Measurements from ENCODE around the gene FGB. TPM values are rescaled to one million over a fixed set of nuclear protein-coding genes. Genes with fewer than 3 reads are reported as not detected.

Gene FGB
- total and polyA plus RNA-seq, 2 donors (not counting 3 experiments of a cell fraction or from before 2014, with no cell fraction given): not detected

- dilution Hi-C loops (cut with MboI; ENCODE audit: extremely low pct_ligation_motif_present, low sequenced_read_pairs) (no loop called here), intact Hi-C loops (cut with micrococcal nuclease) (no loop called here)
- H3K79me2 ChIP-seq (ENCODE audit: control insufficient read depth, insufficient read depth, low read length): no peaks in the 10 kb centered on the region
- no peak overlapping the region for H2AFZ ChIP-seq (ENCODE audit: low read depth, low read length)
- no peaks in the 10 kb centered on the region for H3K9me1 ChIP-seq (replicated peaks; ENCODE audit: control insufficient read depth, extremely low read depth, insufficient read depth, low read length)
- no peak overlapping the region for H3K4me3 ChIP-seq (replicated peaks in 1 of 3; ENCODE audit: insufficient read depth in 1 of 3, low read depth in 1 of 3, low read length in 3 of 3)
- no peak for TF ChIP-seq GATA2 (IDR thresholded peaks at IDR 0.05; ENCODE audit: insufficient read depth, insufficient read length, low read depth, low read length)
- TF ChIP-seq POLR2AphosphoS5 (IDR thresholded peaks at IDR 0.05; ENCODE audit: insufficient read depth, low read depth, low read length): no peak
- TF ChIP-seq JUN (IDR thresholded peaks at IDR 0.05; ENCODE audit: borderline replicate concordance, insufficient read depth, insufficient read length, low read depth): no peak
- TF ChIP-seq FOS (IDR thresholded peaks at IDR 0.05; ENCODE audit: borderline replicate concordance, insufficient read depth, low read length): no peak
- no peak for TF ChIP-seq MAX (IDR thresholded peaks at IDR 0.05; ENCODE audit: insufficient read depth, insufficient read length)
- TF ChIP-seq, protein P1, sequence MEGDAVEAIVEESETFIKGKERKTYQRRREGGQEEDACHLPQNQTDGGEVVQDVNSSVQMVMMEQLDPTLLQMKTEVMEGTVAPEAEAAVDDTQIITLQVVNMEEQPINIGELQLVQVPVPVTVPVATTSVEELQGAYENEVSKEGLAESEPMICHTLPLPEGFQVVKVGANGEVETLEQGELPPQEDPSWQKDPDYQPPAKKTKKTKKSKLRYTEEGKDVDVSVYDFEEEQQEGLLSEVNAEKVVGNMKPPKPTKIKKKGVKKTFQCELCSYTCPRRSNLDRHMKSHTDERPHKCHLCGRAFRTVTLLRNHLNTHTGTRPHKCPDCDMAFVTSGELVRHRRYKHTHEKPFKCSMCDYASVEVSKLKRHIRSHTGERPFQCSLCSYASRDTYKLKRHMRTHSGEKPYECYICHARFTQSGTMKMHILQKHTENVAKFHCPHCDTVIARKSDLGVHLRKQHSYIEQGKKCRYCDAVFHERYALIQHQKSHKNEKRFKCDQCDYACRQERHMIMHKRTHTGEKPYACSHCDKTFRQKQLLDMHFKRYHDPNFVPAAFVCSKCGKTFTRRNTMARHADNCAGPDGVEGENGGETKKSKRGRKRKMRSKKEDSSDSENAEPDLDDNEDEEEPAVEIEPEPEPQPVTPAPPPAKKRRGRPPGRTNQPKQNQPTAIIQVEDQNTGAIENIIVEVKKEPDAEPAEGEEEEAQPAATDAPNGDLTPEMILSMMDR (IDR thresholded peaks at IDR 0.05; ENCODE audit: extremely low read depth in 1 of 2, insufficient read depth in 1 of 2, low read depth in 1 of 2, low read length in 2 of 2): no peak
- TF ChIP-seq EZH2 (IDR thresholded peaks at IDR 0.05; ENCODE audit: borderline replicate concordance, low read depth, low read length, severe bottlenecking): no peak
- TF ChIP-seq POLR2A (IDR thresholded peaks at IDR 0.05; ENCODE audit: low read depth, low read length): no peak
- no peak for TF ChIP-seq MYC (IDR thresholded peaks at IDR 0.05; ENCODE audit: low read depth, low read length)
- peaks cover 0 to 7% of the 10 kb centered on the region in 2 experiments for H3K27me3 ChIP-seq (ENCODE audit: control insufficient read depth in 2 of 2, insufficient read depth in 2 of 2, low read length in 2 of 2)
- no peaks in the 10 kb centered on the region for H3K4me1 ChIP-seq (ENCODE audit: control insufficient read depth, extremely low read depth, insufficient read depth, low read length)
- ChIA-PET POLR2A (no interaction called here), CTCF (interaction anchor here (1.7 to 3.1 kb wide), 2 partner anchors 12 to 53 kb away, joined by 4 to 14 read pairs; no protein-coding TSS in a partner anchor)
- H3K36me3 ChIP-seq (ENCODE audit: control insufficient read depth in 2 of 2, extremely low read depth in 1 of 2, insufficient read depth in 2 of 2, low read length in 2 of 2): no peaks in the 10 kb centered on the region
- H3K9me3 ChIP-seq (replicated peaks; ENCODE audit: control insufficient read depth, insufficient read depth, low read length): no peaks in the 10 kb centered on the region
- H3K27ac ChIP-seq (ENCODE audit: insufficient read depth, low read depth, low read length): no peak overlapping the region
- DNase-seq (ENCODE audit: low read depth, low spot score) (no peak), FAIRE-seq (no peak)
- no peak overlapping the region for H3K9ac ChIP-seq (replicated peaks; ENCODE audit: extremely low read depth, insufficient read depth, low read length)
- no peaks in the 10 kb centered on the region for H4K20me1 ChIP-seq (replicated peaks; ENCODE audit: control insufficient read depth, extremely low read depth, insufficient read depth, low read length)
- BruUV-seq (replicated peaks): no TSS peak
- no peak overlapping the region for H3K4me2 ChIP-seq (ENCODE audit: insufficient read depth, low read length)
Observed at GRCh38 chr4:154611833-154612232, 49.0 kb downstream of the FGB start.

Measured in endothelial cell of umbilical vein (primary cell).